Measurements from ENCODE around the gene GPX4. TPM values are rescaled to one million over a fixed set of nuclear protein-coding genes. Genes with fewer than 3 reads are reported as not detected.

The GPX4 gene
- polyA plus RNA-seq, 1 of the 3 experiments (the other 2 are of a cell fraction): 925 TPM

GRCh38 chr19:1111641-1112267, 8.0 kb downstream of the GPX4 start:
- Histone ChIP-seq H3K9me3 (no peaks in the 10 kb centered on the region), H4K20me1 (ENCODE audit: insufficient read depth) (peaks cover 7% of the 10 kb centered on the region; the same call in 1 of the 2 replicates), H3K27me3 (ENCODE audit: insufficient read depth) (no peaks in the 10 kb centered on the region), H3K79me2 (ENCODE audit: insufficient read depth) (no peaks in the 10 kb centered on the region), H3K4me2 (no peak overlapping the region), H3K9me2 (no peaks in the 10 kb centered on the region), H3K9ac (no peak overlapping the region), H3K4me3 (ENCODE audit: low read depth in 2 of 2, low read length in 1 of 2) (no peak overlapping the region), H3K27ac (ENCODE audit: low read depth in 2 of 2, low read length in 1 of 2) (no peak overlapping the region), H2AFZ (ENCODE audit: low read depth) (no peak overlapping the region), H3K36me3 (replicated peaks in 1 of 2; ENCODE audit: control insufficient read depth in 1 of 2, insufficient read depth in 2 of 2, low read length in 1 of 2) (peaks cover 0 to 32% of the 10 kb centered on the region in 2 experiments), H3K4me1 (ENCODE audit: control insufficient read depth in 1 of 2, insufficient read depth in 2 of 2, low read depth in 1 of 2, low read length in 1 of 2) (peaks cover 5 to 7% of the 10 kb centered on the region in 2 experiments; a peak in 2 of 4 replicates), H3F3A (replicated peaks; ENCODE audit: insufficient read depth) (peaks cover 14% of the 10 kb centered on the region)
- DNase-seq: no peak
- ChIA-PET CTCF (interaction anchor here (1.0 to 3.8 kb wide), 16 partner anchors 9 to 188 kb away, joined by 4 to 63 read pairs (median 10); partner anchors contain the start of genes GPX4, POLR2E and SBNO2), POLR2A (no interaction called here)
- 93% methylated on average over 16 of the region's 18 CpGs for WGBS (ENCODE audit: low lambda C conversion rate)
- TF ChIP-seq USF2 (IDR thresholded peaks at IDR 0.05; ENCODE audit: borderline replicate concordance, low read depth, low read length) (no peak), CHD2 (IDR thresholded peaks at IDR 0.05; ENCODE audit: low read length, partially characterized antibody) (no peak), EZH2phosphoT487 (IDR thresholded peaks at IDR 0.05; ENCODE audit: borderline replicate concordance, low read depth) (no peak)

GRCh38 chr19:1112268-1113029, 8.7 kb downstream of the GPX4 start:
- Histone ChIP-seq H3K4me3 (ENCODE audit: low read depth in 2 of 2, low read length in 1 of 2) (no peak overlapping the region), H4K20me1 (ENCODE audit: insufficient read depth) (peaks cover 2% of the 10 kb centered on the region; the same call in 1 of the 2 replicates), H3K9ac (no peak overlapping the region), H3K79me2 (ENCODE audit: insufficient read depth) (no peaks in the 10 kb centered on the region), H3F3A (replicated peaks; ENCODE audit: insufficient read depth) (peaks cover 8% of the 10 kb centered on the region), H3K27ac (ENCODE audit: low read depth in 2 of 2, low read length in 1 of 2) (peak overlapping the region in 1 of 2 experiments; percentile 47; a peak in 1 of 4 replicates), H3K27me3 (ENCODE audit: insufficient read depth) (no peaks in the 10 kb centered on the region), H3K9me2 (no peaks in the 10 kb centered on the region), H3K9me3 (no peaks in the 10 kb centered on the region), H3K36me3 (replicated peaks in 1 of 2; ENCODE audit: control insufficient read depth in 1 of 2, insufficient read depth in 2 of 2, low read length in 1 of 2) (peaks cover 0 to 33% of the 10 kb centered on the region in 2 experiments), H3K4me1 (ENCODE audit: control insufficient read depth in 1 of 2, insufficient read depth in 2 of 2, low read depth in 1 of 2, low read length in 1 of 2) (peaks cover 5 to 7% of the 10 kb centered on the region in 2 experiments; a peak in 2 of 4 replicates), H3K4me2 (no peak overlapping the region), H2AFZ (ENCODE audit: low read depth) (no peak overlapping the region)
- peak; percentile 79 for DNase-seq
- ChIA-PET POLR2A (interaction anchor here (0.9 to 2.0 kb wide), 3 partner anchors 9 to 157 kb away, joined by 3 to 15 read pairs (median 3); partner anchors contain the start of genes CIRBP and GPX4), CTCF (interaction anchor here (0.6 to 3.8 kb wide), 41 partner anchors 9 to 237 kb away, joined by 3 to 63 read pairs (median 8); partner anchors contain the start of genes ARHGAP45, ATP5F1D, GPX4 and POLR2E)
- 94% methylated on average over 16 of the region's 71 CpGs for WGBS (ENCODE audit: low lambda C conversion rate)
- TF ChIP-seq GATA2 (CRISPR knock-in tag; IDR thresholded peaks at IDR 0.05) (no peak), FOXM1 (IDR thresholded peaks at IDR 0.05; ENCODE audit: low read depth) (no peak), RXRA (IDR thresholded peaks at IDR 0.05; ENCODE audit: borderline replicate concordance, low read depth) (no peak), NFIC (IDR thresholded peaks at IDR 0.05; ENCODE audit: borderline replicate concordance) (no peak), TEAD4 (IDR thresholded peaks at IDR 0.05; ENCODE audit: borderline replicate concordance, insufficient read depth) (no peak), PBX3 (IDR thresholded peaks at IDR 0.05) (no peak), NRF1 (IDR thresholded peaks at IDR 0.05; ENCODE audit: low read depth, low read length) (no peak)
